ENCODE results near the gene ALOX15B.

ALOX15B gene, protein sequence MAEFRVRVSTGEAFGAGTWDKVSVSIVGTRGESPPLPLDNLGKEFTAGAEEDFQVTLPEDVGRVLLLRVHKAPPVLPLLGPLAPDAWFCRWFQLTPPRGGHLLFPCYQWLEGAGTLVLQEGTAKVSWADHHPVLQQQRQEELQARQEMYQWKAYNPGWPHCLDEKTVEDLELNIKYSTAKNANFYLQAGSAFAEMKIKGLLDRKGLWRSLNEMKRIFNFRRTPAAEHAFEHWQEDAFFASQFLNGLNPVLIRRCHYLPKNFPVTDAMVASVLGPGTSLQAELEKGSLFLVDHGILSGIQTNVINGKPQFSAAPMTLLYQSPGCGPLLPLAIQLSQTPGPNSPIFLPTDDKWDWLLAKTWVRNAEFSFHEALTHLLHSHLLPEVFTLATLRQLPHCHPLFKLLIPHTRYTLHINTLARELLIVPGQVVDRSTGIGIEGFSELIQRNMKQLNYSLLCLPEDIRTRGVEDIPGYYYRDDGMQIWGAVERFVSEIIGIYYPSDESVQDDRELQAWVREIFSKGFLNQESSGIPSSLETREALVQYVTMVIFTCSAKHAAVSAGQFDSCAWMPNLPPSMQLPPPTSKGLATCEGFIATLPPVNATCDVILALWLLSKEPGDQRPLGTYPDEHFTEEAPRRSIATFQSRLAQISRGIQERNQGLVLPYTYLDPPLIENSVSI

DNA sequence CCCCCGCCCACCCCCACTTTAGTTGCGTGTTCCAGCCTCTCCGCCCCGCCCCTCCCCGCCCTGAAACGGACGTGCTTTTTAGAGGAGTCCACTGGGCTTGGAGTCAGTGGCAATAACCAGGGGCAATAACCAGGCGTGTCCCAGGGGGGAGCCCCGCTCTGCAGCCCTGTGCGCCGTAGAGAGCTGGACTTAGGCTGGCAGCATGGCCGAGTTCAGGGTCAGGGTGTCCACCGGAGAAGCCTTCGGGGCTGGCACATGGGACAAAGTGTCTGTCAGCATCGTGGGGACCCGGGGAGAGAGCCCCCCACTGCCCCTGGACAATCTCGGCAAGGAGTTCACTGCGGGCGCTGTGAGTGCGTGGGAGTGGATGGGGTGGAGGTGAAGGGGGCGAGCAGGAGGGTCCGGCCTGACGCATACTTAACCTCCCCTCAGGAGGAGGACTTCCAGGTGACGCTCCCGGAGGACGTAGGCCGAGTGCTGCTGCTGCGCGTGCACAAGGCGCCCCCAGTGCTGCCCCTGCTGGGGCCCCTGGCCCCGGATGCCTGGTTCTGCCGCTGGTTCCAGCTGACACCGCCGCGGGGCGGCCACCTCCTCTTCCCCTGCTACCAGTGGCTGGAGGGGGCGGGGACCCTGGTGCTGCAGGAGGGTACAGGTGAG is at the start of gene ALOX15B:
Gene ALOX15B (plus strand): TSS at position 106 of the 657 bp plus-strand sequence. CDS start 97 bp downstream, at position 203.
- DNase-seq = no peak

DNA sequence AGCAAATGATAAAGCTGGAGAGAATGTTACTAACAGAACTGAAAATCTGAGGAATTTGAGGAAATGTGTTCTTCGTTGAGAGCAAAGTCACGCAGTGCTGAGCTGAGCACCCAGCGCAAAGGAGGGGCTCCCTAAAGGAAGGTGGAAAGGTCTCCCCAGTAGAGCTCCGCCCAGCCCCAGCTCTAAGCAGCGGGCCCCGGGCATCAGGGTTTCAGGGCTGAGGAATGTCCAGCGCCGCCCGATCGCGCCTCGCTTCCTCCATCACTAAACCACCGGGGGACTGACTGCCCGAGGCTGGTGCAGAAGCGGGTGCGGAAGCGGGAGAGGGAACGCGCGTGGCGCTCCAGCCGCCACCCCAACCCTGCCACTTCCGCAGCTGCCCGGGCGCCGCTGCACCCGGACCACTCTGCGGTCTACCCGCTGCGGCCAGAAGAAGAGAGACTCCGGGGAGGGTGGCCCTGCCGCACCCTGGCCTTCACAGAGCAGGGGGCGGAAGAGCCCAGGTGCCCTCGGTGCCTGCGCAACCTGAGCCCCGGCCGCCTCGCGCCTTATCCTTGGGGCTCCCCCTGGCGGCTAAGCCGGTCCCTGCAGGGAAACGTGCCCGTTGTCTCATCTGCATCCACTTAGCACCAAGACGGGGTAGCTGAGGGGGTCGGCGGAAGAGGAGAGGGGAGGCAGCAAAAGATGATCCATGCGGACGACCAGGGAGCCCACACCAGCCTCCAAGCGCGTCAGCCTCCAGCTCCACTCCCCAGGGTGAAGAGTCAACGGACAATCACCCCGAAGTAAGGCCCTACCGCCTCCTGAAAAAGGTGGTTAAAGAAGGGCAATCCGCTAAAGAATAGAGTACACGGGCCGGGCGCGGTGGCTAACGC is 48.8 kb upstream of the ALOX15B start:
- no peak for DNase-seq

DNA sequence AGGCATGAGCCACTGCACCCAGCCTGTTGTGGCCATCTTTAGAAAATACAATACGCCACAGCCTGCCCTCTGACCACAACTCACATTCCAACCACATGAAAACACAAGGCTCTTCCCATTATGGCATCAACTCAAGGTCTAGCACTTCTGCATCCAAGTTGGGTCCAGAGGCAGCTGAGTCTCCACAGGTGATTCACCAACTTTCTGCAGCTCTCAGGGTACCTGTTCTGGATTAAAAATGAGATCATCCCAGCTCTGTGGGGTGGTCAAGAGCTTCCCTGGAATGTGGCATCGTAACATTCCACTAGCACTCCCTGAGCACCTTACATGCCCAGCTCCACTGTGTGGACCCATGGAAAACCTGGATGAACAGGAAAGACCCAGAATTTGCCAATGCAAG is 46.3 kb upstream of the ALOX15B start:
- DNase-seq = no peak

DNA sequence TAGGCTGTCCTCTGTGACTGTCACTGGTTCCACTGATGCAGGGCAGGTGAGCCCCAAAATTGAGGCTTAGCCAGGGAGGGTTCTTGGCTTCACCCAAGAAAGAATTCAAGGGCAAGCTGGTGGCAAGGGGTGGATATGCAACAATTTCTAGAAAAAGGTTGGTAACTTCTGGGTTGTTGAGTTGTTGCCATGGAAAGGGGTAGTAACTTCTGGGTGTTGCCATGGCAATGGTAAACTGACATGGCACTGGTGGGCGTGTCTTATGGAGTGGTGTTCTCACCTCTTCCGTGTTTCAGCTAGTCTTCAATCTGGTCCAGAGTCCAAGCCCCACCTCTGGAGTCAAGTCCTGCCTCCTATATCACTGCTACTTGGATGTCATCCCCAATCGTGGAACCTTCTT is 45.9 kb upstream of the ALOX15B start:
- no peak for DNase-seq

DNA sequence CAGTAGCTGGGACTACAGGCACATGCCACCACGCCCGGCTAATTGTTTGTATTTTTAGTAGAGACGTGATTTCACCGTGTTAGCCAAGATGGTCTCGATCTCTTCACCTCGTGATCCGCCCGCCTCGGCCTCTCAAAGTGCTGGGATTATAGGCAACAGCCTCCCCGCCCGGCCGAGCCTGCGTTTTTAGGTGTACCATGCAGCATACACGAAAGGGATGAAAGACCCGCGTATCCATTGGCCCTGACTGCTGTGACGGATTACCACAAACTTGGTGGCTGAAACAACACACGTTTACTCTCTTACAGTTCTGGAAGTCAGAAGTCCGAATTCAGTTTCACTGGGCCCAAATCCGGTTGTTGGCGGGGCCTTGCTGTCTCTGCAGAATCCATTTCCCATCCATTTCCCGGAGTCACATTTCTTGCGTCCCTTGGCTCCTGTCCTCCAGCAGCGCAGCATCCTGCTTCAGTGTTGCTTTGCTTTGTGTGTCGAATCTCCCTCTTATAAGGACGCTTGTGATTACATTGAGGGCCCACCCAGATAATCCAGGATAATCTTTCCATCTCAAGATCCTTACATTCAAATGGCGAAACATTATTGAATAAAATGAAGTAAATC is 44.8 kb upstream of the ALOX15B start:
- DNase-seq = no peak

DNA sequence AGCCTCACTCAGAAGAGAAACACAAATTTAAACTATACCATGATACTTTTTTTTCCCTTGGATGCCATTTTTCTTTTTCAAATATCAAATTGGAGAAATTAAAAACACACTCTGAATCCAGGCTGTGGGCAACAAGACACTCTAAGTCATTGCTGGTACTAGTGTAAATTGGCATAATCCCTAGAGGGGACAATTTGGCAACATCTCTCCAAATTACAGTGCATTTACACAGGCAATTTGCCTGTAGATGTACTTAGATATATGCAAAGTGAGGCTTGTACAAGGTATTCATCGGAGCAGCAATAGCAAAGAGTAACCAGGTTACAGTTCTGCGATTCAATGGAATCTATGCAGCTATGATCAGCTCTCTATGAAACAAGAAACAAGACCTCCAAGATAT is 43.1 kb upstream of the ALOX15B start:
- no peak for DNase-seq

DNA sequence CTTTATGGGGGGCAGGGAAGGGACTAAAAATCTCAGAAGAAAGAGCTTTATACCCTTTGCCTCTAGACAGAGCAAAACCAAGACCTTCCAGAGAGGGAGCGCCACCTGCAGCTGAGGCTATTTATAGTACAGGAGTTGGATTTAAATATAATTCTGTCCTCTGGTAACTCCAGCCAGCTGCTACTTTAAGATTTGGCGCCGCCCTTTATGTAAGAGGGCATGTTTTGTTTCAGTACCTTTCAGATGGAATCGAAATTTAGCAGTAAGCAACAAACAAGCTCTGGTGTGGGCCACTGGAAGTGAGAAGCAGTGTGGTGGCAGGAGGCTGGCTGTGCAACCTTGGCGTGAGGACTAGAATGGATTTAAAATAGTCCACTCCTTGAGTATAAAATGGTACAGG is 41.7 kb upstream of the ALOX15B start:
- DNase-seq = no peak

DNA sequence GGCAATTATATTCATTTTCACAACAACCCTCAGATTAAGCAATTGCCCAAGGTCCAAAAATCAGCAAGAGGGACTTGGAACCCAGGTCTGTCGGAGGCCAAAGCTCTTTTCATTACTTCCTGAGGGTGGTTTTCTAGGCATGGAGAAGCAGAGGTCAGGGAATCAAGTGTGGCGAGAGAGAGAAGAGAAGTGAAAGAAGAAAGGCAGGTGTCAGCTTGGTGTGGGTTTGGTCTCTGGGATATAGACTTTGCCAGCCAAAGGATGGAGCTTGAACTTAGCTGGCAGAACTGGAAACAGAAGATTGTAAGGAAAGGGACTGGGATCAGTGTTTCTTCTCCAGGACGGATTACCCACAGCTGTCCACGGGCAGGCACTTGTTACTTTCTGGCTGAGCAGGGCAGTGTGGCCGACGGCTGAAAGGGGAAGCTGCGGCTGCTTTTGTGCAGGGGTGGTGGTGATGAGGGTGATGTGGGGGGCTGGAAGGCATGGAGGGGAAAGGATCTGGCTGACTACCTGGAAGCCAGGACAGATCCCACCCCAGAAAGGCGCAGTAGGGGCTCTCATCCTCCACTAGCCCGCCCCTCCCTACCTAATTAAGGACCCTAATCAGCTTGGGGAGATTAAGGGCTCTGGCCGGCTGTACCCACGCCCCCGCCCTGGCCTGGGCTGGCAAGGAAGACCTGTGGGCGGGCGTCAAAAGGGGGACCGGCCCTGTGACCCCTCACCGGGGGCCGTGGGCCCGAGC is 36.7 kb upstream of the ALOX15B start, which contains the start of gene GUCY2D:
Gene GUCY2D (plus strand): TSS at position 640 of the 745 bp plus-strand sequence. CDS start 433 bp downstream, outside the sequence.
- no peak for DNase-seq

DNA sequence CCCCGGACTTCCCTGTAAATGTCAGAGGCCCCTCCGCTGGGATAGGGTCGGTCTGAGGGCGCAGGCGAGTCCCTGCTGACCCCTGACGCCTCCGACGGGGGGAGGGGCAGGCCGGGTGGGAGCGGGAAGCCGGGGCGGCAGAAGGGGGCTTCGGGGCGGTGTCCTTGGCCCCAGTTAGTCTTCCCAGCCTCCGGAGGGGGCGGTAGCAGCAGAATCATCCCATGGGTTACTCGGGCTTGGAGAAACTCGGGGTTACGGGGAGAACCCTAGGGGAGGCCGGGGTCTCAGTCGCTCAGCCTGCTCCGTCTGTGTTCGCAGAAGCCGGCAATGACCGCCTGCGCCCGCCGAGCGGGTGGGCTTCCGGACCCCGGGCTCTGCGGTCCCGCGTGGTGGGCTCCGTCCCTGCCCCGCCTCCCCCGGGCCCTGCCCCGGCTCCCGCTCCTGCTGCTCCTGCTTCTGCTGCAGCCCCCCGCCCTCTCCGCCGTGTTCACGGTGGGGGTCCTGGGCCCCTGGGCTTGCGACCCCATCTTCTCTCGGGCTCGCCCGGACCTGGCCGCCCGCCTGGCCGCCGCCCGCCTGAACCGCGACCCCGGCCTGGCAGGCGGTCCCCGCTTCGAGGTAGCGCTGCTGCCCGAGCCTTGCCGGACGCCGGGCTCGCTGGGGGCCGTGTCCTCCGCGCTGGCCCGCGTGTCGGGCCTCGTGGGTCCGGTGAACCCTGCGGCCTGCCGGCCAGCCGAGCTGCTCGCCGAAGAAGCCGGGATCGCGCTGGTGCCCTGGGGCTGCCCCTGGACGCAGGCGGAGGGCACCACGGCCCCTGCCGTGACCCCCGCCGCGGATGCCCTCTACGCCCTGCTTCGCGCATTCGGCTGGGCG is 35.9 kb upstream of the ALOX15B start:
- no peak for DNase-seq

DNA sequence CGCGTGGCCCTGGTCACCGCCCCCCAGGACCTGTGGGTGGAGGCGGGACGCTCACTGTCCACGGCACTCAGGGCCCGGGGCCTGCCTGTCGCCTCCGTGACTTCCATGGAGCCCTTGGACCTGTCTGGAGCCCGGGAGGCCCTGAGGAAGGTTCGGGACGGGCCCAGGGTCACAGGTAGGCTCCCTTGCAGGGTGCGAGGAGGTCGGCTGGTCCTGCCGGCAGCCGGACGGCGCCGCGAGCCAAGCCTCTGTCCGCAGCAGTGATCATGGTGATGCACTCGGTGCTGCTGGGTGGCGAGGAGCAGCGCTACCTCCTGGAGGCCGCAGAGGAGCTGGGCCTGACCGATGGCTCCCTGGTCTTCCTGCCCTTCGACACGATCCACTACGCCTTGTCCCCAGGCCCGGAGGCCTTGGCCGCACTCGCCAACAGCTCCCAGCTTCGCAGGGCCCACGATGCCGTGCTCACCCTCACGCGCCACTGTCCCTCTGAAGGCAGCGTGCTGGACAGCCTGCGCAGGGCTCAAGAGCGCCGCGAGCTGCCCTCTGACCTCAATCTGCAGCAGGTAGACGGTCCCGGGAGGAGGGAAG is 35.2 kb upstream of the ALOX15B start:
- DNase-seq = no peak

DNA sequence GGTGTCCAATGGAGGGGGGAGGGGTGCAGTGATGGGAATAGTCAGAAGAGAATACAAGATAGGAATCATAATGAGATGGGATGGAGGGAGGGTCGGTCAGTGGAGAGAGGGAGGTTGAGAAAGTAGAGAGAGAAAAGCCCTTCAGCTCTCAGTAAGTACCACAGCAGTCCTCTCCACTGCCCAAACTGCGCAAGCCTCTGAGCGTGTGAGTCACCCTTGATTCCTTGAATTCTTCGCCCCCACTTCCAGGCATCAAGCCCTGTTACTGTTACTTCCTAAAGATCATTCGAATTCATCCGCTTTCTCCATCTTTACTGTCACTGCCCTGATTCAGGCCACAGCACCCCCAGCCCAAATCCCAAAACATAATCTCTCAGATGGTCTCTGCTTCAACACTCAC is 34.0 kb upstream of the ALOX15B start:
- no peak for DNase-seq

DNA sequence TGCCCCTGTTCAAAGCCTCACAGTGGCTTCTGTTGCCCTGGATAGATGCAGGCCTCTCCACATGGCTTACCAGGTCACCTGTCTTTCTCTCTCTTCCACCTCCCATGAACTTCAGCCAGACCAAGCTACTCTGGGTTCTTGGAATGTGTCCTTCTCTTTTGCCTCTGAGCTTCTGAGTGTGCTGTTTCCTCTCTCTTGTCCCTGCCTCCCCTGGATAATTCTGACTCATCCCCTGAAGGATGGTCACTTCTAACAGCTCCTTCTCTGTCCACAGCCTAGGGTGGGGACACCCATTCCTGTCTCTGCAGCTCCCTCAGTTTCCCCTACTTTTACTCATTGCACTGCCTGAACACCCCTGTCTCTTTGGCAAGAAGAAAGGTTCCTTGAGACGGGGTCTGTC is 33.5 kb upstream of the ALOX15B start:
- DNase-seq = no peak

DNA sequence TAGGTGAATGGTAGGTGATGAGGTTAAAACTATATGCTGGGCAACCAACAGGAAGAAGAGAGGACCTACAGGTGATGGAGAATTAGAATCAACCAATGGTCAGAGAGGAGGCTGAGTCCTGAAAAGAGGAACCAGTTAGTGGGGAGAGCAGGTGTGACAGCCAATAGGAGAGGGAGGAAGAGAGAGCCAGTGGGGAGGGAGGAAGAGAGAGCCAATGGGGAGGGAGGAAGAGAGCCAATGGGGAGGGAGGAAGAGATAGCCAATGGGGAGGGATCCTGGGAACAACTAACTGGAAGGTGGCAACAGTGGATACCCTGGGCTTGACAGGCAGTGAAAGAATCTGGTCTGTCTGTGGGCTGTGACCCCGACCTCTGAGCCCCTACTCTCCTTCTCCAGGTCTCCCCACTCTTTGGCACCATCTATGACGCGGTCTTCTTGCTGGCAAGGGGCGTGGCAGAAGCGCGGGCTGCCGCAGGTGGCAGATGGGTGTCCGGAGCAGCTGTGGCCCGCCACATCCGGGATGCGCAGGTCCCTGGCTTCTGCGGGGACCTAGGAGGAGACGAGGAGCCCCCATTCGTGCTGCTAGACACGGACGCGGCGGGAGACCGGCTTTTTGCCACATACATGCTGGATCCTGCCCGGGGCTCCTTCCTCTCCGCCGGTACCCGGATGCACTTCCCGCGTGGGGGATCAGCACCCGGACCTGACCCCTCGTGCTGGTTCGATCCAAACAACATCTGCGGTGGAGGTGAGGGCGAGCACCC is 32.7 kb upstream of the ALOX15B start:
- DNase-seq = no peak

DNA sequence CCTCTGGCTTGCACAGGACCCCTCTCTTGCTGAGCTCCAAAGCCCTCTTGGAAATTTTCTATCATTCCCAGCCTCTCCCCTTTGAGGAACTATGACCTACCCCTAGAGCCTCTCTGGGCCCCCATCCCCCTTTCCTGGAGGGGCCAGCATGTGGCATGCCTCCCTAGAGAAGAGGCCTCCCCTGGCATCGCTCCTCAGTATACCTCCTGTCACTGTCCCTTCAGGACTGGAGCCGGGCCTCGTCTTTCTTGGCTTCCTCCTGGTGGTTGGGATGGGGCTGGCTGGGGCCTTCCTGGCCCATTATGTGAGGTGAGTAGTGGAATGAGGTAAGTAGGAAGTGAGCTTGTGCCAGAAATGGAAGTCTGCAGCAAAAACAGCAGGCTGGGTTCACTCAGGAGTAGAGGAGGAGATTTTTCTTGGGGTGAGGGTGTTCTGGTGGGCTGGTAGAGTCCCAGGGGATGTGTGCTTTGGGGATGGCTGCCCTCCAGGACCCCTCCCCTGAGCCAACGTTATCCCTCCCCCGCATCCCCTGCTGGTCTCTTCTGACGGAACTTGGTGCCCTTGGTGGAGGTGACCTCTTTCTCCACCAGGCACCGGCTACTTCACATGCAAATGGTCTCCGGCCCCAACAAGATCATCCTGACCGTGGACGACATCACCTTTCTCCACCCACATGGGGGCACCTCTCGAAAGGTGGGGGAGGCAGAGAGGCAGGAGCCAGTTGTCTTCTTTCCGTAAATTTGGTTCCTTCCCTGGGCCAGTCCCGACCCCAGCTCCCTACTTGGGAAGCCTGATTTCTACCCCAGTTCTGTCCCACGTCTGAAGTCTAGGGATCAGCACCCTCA is 31.8 kb upstream of the ALOX15B start:
- DNase-seq = no peak

DNA sequence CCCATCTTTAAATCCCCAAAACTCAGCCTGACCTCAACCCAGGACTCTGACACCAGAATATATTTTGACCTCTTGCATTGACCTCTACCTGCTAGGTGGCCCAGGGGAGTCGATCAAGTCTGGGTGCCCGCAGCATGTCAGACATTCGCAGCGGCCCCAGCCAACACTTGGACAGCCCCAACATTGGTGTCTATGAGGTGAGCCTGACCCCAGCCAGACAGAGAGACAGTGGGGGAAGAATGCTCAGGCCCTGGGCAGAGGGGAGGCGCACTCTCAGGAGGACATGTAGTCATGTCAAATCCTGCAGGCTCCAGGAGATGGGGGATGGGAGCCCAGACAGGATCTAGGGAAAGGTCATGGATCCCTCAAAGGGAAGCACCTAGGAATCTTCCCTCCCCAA is 31.0 kb upstream of the ALOX15B start:
- DNase-seq = no peak

DNA sequence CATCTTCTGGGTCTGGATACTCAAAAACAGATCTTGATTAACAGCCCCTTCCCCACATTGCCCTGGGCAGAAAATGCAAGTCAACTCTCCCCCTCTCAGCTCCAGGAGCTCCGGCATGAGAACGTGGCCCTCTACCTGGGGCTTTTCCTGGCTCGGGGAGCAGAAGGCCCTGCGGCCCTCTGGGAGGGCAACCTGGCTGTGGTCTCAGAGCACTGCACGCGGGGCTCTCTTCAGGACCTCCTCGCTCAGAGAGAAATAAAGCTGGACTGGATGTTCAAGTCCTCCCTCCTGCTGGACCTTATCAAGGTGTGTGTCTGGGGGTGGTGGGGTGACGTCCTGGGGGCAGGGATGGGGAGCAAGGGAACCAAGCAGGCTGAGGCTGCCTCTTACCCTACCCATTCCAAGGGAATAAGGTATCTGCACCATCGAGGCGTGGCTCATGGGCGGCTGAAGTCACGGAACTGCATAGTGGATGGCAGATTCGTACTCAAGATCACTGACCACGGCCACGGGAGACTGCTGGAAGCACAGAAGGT is 26.7 kb upstream of the ALOX15B start:
- DNase-seq = no peak

DNA sequence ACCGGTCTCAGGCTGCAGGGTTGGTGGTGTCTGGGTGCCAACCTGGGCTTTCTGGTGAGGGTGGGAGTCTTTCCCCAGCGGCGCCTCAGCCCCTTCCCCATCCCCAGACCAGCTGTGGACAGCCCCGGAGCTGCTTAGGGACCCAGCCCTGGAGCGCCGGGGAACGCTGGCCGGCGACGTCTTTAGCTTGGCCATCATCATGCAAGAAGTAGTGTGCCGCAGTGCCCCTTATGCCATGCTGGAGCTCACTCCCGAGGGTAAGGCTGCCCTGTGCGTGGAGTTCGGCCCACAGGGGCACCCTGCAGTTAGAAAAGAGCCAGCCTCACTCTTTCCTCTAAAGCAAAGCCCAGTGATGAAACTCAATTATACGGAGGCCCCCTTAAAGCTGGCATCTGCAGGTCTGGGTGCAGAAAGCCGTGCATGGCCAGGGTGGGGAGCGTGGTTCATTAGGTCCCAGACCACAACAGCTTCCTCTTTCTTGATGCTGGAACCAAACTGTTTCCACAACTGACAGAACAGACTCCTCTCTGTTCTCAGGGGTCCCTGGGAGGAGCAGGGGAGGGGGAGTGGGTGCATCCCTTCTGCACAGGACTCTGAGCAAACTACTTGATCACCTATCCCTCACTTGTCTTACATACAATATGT is 25.7 kb upstream of the ALOX15B start:
- no peak for DNase-seq
